Measurements from ENCODE around the gene KLHL29.

DNA sequence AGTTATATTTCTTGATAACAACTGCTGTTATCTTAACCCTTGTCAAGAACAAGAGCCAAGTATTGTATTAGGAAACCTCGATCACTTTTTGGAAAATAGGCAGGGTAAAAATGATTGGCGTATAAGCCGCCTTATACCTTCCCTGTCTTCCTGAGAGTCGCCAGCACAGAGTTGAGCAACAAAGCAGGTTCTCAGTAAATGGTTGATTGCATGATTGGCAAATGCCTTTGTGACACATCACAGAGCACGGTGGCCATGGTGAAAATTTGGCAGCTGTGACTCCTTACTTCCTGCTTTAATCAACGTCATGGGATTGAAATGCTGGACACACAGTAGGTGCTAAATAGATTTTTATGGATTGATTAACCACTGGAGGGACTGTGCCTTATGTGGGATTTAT lies 3.9 kb upstream of the KLHL29 start:
- TF ChIP-seq WIZ (CRISPR knock-in tag; IDR thresholded peaks at IDR 0.05) = no peak
- no peak for TF ChIP-seq NCOA5 (CRISPR knock-in tag; IDR thresholded peaks at IDR 0.05)
- no peak for TF ChIP-seq EP300 (IDR thresholded peaks at IDR 0.05; ENCODE audit: low read depth in 2 of 2, low read length in 2 of 2)
- TF ChIP-seq EP300 (CRISPR knock-in tag; IDR thresholded peaks at IDR 0.05; ENCODE audit: borderline replicate concordance) = no peak
- TF ChIP-seq ZNF597 (CRISPR knock-in tag; IDR thresholded peaks at IDR 0.05) = no peak
- TF ChIP-seq, protein P1, sequence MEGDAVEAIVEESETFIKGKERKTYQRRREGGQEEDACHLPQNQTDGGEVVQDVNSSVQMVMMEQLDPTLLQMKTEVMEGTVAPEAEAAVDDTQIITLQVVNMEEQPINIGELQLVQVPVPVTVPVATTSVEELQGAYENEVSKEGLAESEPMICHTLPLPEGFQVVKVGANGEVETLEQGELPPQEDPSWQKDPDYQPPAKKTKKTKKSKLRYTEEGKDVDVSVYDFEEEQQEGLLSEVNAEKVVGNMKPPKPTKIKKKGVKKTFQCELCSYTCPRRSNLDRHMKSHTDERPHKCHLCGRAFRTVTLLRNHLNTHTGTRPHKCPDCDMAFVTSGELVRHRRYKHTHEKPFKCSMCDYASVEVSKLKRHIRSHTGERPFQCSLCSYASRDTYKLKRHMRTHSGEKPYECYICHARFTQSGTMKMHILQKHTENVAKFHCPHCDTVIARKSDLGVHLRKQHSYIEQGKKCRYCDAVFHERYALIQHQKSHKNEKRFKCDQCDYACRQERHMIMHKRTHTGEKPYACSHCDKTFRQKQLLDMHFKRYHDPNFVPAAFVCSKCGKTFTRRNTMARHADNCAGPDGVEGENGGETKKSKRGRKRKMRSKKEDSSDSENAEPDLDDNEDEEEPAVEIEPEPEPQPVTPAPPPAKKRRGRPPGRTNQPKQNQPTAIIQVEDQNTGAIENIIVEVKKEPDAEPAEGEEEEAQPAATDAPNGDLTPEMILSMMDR (CRISPR knock-in tag; IDR thresholded peaks at IDR 0.05) = no peak
- no peak for TF ChIP-seq ZNF558 (CRISPR knock-in tag; IDR thresholded peaks at IDR 0.05; ENCODE audit: borderline replicate concordance)
- no peak for TF ChIP-seq MYNN (CRISPR knock-in tag; IDR thresholded peaks at IDR 0.05; ENCODE audit: low read depth)
- TF ChIP-seq, protein P2, sequence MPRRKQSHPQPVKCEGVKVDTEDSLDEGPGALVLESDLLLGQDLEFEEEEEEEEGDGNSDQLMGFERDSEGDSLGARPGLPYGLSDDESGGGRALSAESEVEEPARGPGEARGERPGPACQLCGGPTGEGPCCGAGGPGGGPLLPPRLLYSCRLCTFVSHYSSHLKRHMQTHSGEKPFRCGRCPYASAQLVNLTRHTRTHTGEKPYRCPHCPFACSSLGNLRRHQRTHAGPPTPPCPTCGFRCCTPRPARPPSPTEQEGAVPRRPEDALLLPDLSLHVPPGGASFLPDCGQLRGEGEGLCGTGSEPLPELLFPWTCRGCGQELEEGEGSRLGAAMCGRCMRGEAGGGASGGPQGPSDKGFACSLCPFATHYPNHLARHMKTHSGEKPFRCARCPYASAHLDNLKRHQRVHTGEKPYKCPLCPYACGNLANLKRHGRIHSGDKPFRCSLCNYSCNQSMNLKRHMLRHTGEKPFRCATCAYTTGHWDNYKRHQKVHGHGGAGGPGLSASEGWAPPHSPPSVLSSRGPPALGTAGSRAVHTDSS (CRISPR knock-in tag; conservative IDR thresholded peaks at IDR 0.05) = no peak
- TF ChIP-seq IRF1 (CRISPR knock-in tag; IDR thresholded peaks at IDR 0.05; ENCODE audit: low read depth) = no peak
- TF ChIP-seq ZNF614 (CRISPR knock-in tag; IDR thresholded peaks at IDR 0.05; ENCODE audit: borderline replicate concordance) = no peak
- TF ChIP-seq SMAD3 (CRISPR knock-in tag; IDR thresholded peaks at IDR 0.05) = no peak
- no peak for TF ChIP-seq IRF9 (CRISPR knock-in tag; IDR thresholded peaks at IDR 0.05; ENCODE audit: borderline replicate concordance)
- TF ChIP-seq, protein P3, sequence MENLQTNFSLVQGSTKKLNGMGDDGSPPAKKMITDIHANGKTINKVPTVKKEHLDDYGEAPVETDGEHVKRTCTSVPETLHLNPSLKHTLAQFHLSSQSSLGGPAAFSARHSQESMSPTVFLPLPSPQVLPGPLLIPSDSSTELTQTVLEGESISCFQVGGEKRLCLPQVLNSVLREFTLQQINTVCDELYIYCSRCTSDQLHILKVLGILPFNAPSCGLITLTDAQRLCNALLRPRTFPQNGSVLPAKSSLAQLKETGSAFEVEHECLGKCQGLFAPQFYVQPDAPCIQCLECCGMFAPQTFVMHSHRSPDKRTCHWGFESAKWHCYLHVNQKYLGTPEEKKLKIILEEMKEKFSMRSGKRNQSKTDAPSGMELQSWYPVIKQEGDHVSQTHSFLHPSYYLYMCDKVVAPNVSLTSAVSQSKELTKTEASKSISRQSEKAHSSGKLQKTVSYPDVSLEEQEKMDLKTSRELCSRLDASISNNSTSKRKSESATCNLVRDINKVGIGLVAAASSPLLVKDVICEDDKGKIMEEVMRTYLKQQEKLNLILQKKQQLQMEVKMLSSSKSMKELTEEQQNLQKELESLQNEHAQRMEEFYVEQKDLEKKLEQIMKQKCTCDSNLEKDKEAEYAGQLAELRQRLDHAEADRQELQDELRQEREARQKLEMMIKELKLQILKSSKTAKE (CRISPR knock-in tag; IDR thresholded peaks at IDR 0.05; ENCODE audit: borderline replicate concordance) = no peak

Data from HepG2 (cell line).